CD4-positive, CD25-positive, alpha-beta regulatory T cell (primary cell): ENCODE data around the gene SLAIN1. TPM values are rescaled to one million over a fixed set of nuclear protein-coding genes. Genes with fewer than 3 reads are reported as not detected.
"Not testable (repeated sequence)": the region's sequence is repeated elsewhere in the genome, so short reads cannot be mapped to it uniquely, and the experiment has no call there.

Experiments
- ATAC-seq, 2 donors: fragments of 150-1000 bp; cut with Tn5 transposase; one replicate each; pipeline ENCODE4 v1.10.0; 2021; ENCODE audit warnings: low read depth in 2 of 2, moderate number of reproducible peaks in 2 of 2, moderate library complexity in 1 of 2
- DNase-seq, 3 donors: peaks; one replicate each; pipeline versions ENCODE4 v3.0.0 to v3.0.0-alpha.2; 2012 to 2022; ENCODE audit warnings: mixed read lengths in 1 of 3
- H3K27ac ChIP-seq: one replicate; pipeline ENCODE4 v1.7.0; 2013; ENCODE audit warnings: mild to moderate bottlenecking, low read length; ENCODE audit not compliant: insufficient read depth, poor library complexity, severe bottlenecking
- H3K27me3 ChIP-seq: one replicate; pipeline ENCODE4 v1.7.0; 2013; ENCODE audit warnings: low read length; ENCODE audit not compliant: control insufficient read depth, insufficient read depth
- H3K36me3 ChIP-seq: one replicate; pipeline ENCODE4 v1.7.0; 2013; ENCODE audit warnings: mild to moderate bottlenecking, low read length, moderate library complexity; ENCODE audit not compliant: control insufficient read depth, insufficient read depth
- H3K4me1 ChIP-seq: 2 replicates; pipeline ENCODE4 v1.7.0; 2013; ENCODE audit warnings: mild to moderate bottlenecking, low read length; ENCODE audit not compliant: insufficient read depth, control insufficient read depth, poor library complexity, severe bottlenecking
- H3K4me3 ChIP-seq: one replicate; pipeline ENCODE4 v1.7.0; 2013; ENCODE audit warnings: low read depth, mild to moderate bottlenecking, low read length, moderate library complexity
- H3K9me3 ChIP-seq, 2 experiments: 1 replicate in 1 of 2; 2 replicates in 1 of 2; pipeline ENCODE4 v1.7.0; 2013; ENCODE audit warnings: low read length in 2 of 2, mild to moderate bottlenecking in 1 of 2, moderate library complexity in 1 of 2; ENCODE audit not compliant: control insufficient read depth in 2 of 2
- H3K27ac Mint-ChIP-seq, 3 donors: one replicate each; pipeline ENCODE4 v1.8.0; 2020 to 2022; ENCODE audit warnings: mild to moderate bottlenecking in 3 of 3, mixed read lengths in 3 of 3, moderate library complexity in 2 of 3
- H3K27me3 Mint-ChIP-seq: one replicate; pipeline ENCODE4 v1.8.0; 2022; ENCODE audit warnings: mild to moderate bottlenecking, mixed read lengths
- H3K36me3 Mint-ChIP-seq: one replicate; pipeline ENCODE4 v1.8.0; 2020; ENCODE audit warnings: mixed read lengths
- H3K4me1 Mint-ChIP-seq, 4 donors: one replicate each; pipeline ENCODE4 v1.8.0; 2020 to 2022; ENCODE audit warnings: mixed read lengths in 4 of 4, mild to moderate bottlenecking in 1 of 4
- H3K4me3 Mint-ChIP-seq, 4 donors: one replicate each; pipeline ENCODE4 v1.8.0; 2020 to 2022; ENCODE audit warnings: mild to moderate bottlenecking in 4 of 4, mixed read lengths in 4 of 4, moderate library complexity in 3 of 4
- H3K9me3 Mint-ChIP-seq, 7 donors: one replicate each; pipeline ENCODE4 v1.8.0; 2020 to 2022; ENCODE audit warnings: mixed read lengths in 7 of 7, mild to moderate bottlenecking in 3 of 7, moderate library complexity in 2 of 7
- polyA plus RNA-seq, 4 donors: library from polyadenylated mRNA; unstranded; fragments of 300-500 nt; fragmentation: Illumina TruSeq; gene quantifications; one replicate each; pipeline ENCODE4 v1.2.3, GENCODE V29; 2021
- total RNA-seq: library from RNA; stranded (reverse); gene quantifications from one replicate; pipeline ENCODE4 v1.2.3, GENCODE V29; 2022

SLAIN1 gene
- total RNA-seq (27.7 TPM), polyA plus RNA-seq (10 to 100 TPM; 22.0 to 42.0 (median 25.0) TPM)

DNA sequence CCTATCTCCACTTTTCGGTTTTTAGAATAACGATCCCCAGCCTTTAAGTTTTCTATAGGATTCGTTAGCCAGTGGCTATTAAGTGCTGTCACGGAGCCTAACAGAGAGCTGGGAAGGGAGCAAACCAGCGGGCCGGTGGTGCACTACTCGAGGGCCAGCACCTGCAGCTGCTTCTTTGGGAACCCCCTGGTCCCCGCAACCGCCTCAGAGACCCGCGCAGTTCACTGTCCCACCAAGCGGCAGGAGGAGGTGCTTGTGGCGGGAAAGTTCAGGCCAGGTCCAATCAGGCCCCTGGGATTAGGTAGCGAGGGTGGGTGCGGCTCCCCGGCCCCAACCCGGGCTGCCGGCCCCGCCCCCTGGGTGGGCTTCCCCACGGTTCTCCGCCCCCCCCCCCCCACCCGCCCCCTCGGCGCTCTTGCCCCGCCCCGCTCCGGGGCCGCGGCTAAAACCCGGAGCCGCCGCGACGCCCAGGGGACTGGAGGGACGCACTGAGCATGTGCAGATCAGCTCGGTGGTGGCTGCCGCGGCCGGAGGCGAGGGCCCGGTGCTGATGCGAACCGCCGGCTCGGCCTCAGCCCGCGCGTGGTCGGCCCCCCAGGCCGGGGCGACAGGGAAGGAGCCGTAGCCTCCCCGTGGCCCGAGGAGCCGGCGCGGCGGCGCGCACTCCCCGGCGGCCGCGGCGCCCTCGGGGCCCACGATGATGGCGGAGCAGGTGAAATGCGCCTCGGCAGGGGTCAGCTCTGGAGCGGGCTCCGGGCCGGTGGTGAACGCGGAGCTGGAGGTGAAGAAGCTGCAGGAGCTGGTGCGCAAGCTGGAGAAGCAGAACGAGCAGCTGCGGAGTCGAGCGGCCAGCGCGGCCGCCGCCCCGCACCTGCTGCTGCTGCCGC, at the start of gene SLAIN1:
SLAIN1 (plus strand) TSS at position 471 of the 887 bp plus-strand sequence; CDS start at position 698, 227 bp downstream.
- H3K27ac ChIP-seq = peak within 1 kb of the TSS; percentile 80
- Mint-ChIP-seq H3K4me1 (peaks cover 9 to 47% (median 35%) of the 10 kb centered on the region in 4 donors), H3K4me3 (peak within 1 kb of the TSS; percentile 92 to 100 (median 98)), H3K27ac (peak within 1 kb of the TSS; percentile 50 to 92 (median 87)), H3K27me3 (peaks cover 31% of the 10 kb centered on the region), H3K36me3 (peaks cover 4% of the 10 kb centered on the region), H3K9me3 (peaks cover 0 to 2% (median 0%) of the 10 kb centered on the region in 7 donors)
- no peaks in the 10 kb centered on the region for H3K9me3 ChIP-seq
- peaks cover 39% of the 10 kb centered on the region for H3K4me1 ChIP-seq
- ATAC-seq (peak; percentile 74 to 75), DNase-seq (peak; percentile 82 to 85 (median 83))
- no peaks in the 10 kb centered on the region for H3K36me3 ChIP-seq
- peak within 1 kb of the TSS; percentile 97 for H3K4me3 ChIP-seq
- no peaks in the 10 kb centered on the region for H3K27me3 ChIP-seq

DNA sequence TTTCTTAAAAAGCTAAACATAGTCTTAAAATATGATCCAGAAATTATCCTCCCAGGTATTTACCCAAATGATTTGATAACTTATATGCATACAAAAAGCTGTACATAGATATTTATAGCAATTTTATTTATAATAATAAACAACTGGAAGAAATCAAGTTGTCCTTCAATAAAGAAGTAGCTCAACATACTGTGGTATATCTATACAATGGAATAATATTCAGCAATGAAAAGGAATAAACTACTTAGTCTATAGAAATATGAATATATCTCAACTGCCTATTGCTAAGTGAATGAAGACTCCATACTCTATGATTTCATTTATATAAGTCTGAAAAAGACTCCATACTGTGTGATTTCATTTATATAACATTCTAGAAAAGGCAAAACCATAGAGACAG, 47.1 kb upstream of the SLAIN1 start:
- Histone ChIP-seq H3K27me3 (peaks cover 6% of the 10 kb centered on the region), H3K36me3 (no peaks in the 10 kb centered on the region), H3K4me3 (no peak overlapping the region), H3K27ac (no peak overlapping the region), H3K4me1 (no peaks in the 10 kb centered on the region), H3K9me3 (no peaks in the 10 kb centered on the region)
- Mint-ChIP-seq H3K27me3 (peaks cover 26% of the 10 kb centered on the region), H3K27ac (no peak overlapping the region), H3K9me3 (peaks cover 0 to 11% (median 4%) of the 10 kb centered on the region in 7 donors), H3K36me3 (peaks cover 5% of the 10 kb centered on the region), H3K4me1 (no peaks in the 10 kb centered on the region), H3K4me3 (peak overlapping the region in 1 of 4 donors; percentile 1)
- no peak for DNase-seq
- no peak for ATAC-seq

DNA sequence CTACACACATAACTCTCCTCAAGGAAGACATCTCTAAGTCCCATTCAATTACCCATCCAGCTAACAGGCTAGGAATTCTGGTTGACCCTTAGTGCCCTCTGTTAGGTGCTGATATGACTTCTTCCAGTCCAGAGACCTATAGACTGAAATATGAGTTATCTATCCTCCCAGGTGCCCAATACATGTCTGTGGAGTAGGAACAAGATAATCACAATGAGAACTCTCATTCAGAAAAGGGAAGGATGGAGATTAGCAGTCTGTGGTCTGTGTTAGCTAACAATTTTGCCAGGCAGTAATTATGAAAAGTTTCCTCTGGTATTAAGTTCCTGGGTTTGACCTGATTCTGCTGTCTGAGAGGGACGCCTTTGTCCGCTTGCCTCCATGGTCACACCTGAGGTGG, 44.2 kb upstream of the SLAIN1 start:
- Mint-ChIP-seq H3K27me3 (peaks cover 25% of the 10 kb centered on the region), H3K36me3 (peaks cover 5% of the 10 kb centered on the region), H3K9me3 (peaks cover 0 to 10% (median 4%) of the 10 kb centered on the region in 7 donors), H3K4me3 (no peak overlapping the region), H3K27ac (no peak overlapping the region), H3K4me1 (no peaks in the 10 kb centered on the region)
- DNase-seq (no peak), ATAC-seq (no peak)
- no peaks in the 10 kb centered on the region for H3K9me3 ChIP-seq
- H3K4me3 ChIP-seq = no peak overlapping the region
- H3K27ac ChIP-seq = no peak overlapping the region
- H3K36me3 ChIP-seq = no peaks in the 10 kb centered on the region
- no peaks in the 10 kb centered on the region for H3K4me1 ChIP-seq
- peaks cover 6% of the 10 kb centered on the region for H3K27me3 ChIP-seq

GRCh38 chr13:77660016-77660415, 37.5 kb upstream of the SLAIN1 start:
- peaks cover 18% of the 10 kb centered on the region for H3K27me3 Mint-ChIP-seq
- H3K4me3 ChIP-seq, H3K4me1 ChIP-seq, H3K4me1 Mint-ChIP-seq, H3K36me3 Mint-ChIP-seq, DNase-seq, H3K36me3 ChIP-seq, H3K27ac Mint-ChIP-seq, H3K27me3 ChIP-seq, H3K9me3 Mint-ChIP-seq, H3K4me3 Mint-ChIP-seq, H3K9me3 ChIP-seq, ATAC-seq, H3K27ac ChIP-seq: not testable (repeated sequence)

GRCh38 chr13:77660841-77661250, 36.6 kb upstream of the SLAIN1 start:
- H3K27me3 Mint-ChIP-seq = peaks cover 15% of the 10 kb centered on the region
- H3K9me3 ChIP-seq = no peaks in the 10 kb centered on the region
- H3K9me3 Mint-ChIP-seq = peaks cover 0 to 3% (median 0%) of the 10 kb centered on the region in 7 donors
- H3K4me3 Mint-ChIP-seq = no peak overlapping the region
- H3K4me1 ChIP-seq = no peaks in the 10 kb centered on the region
- H3K27ac Mint-ChIP-seq = no peak overlapping the region
- H3K27me3 ChIP-seq = no peaks in the 10 kb centered on the region
- H3K4me3 ChIP-seq = no peak overlapping the region
- no peak overlapping the region for H3K27ac ChIP-seq
- H3K36me3 ChIP-seq = no peaks in the 10 kb centered on the region
- no peaks in the 10 kb centered on the region for H3K36me3 Mint-ChIP-seq
- no peaks in the 10 kb centered on the region for H3K4me1 Mint-ChIP-seq
- DNase-seq (no peak), ATAC-seq (no peak)

GRCh38 chr13:77662301-77662700, 35.2 kb upstream of the SLAIN1 start:
- not testable (repeated sequence) for H3K36me3 ChIP-seq, H3K9me3 Mint-ChIP-seq, ATAC-seq, H3K27me3 ChIP-seq, H3K9me3 ChIP-seq, H3K27ac ChIP-seq, H3K4me3 Mint-ChIP-seq, H3K27ac Mint-ChIP-seq, H3K4me1 ChIP-seq, H3K36me3 Mint-ChIP-seq, H3K4me3 ChIP-seq, H3K27me3 Mint-ChIP-seq, H3K4me1 Mint-ChIP-seq, DNase-seq

- H3K27me3 Mint-ChIP-seq, H3K9me3 Mint-ChIP-seq, H3K27ac ChIP-seq, H3K4me1 ChIP-seq, H3K9me3 ChIP-seq, H3K36me3 ChIP-seq, H3K4me3 Mint-ChIP-seq, H3K36me3 Mint-ChIP-seq, H3K4me1 Mint-ChIP-seq, H3K27ac Mint-ChIP-seq, DNase-seq, H3K4me3 ChIP-seq, H3K27me3 ChIP-seq, ATAC-seq: not testable (repeated sequence)
Observed at GRCh38 chr13:77662831-77663230, 34.7 kb upstream of the SLAIN1 start.

DNA sequence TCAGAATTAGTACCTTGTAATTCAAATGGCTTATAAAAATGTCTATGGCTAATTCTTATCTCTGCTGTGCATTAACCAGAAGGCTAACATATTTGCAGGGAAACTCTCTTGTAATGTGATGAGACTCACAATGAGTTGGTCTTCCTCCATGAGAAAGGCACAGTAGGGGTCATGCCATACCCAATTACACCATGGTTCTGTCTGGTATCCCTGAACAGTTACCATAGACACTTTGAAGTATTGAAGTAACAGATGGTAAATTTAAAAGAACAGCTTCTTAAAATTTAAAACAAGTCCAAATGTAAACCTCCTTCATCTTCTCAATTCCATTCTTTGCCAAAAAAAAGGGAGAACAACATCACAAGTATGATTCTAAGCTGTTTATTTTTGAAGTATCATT, 22.6 kb upstream of the SLAIN1 start:
- Mint-ChIP-seq H3K4me3 (no peak overlapping the region), H3K36me3 (no peaks in the 10 kb centered on the region), H3K27me3 (peaks cover 58% of the 10 kb centered on the region), H3K27ac (no peak overlapping the region), H3K9me3 (peaks cover 0 to 10% (median 6%) of the 10 kb centered on the region in 7 donors), H3K4me1 (peaks cover 0 to 3% (median 0%) of the 10 kb centered on the region in 4 donors)
- DNase-seq (no peak), ATAC-seq (no peak)
- Histone ChIP-seq H3K9me3 (peaks cover 0 to 2% of the 10 kb centered on the region in 2 experiments), H3K36me3 (no peaks in the 10 kb centered on the region), H3K27me3 (peaks cover 17% of the 10 kb centered on the region), H3K27ac (no peak overlapping the region), H3K4me1 (no peaks in the 10 kb centered on the region), H3K4me3 (no peak overlapping the region)
